Body of pancreas (tissue), 4 donors: ENCODE data around the gene CDHR1. TPM values are rescaled to one million over a fixed set of nuclear protein-coding genes. Genes with fewer than 3 reads are reported as not detected.

ENCODE experiments used
- ATAC-seq: fragments of 150-250 bp; one replicate; pipeline ENCODE4 v1.9.1; 2016
- DNase-seq, 4 donors: peaks; one replicate each; pipeline ENCODE4 v3.0.0-alpha.2; 2019
- H3K27ac ChIP-seq, 4 donors: fragments of 200-600 bp; sonication (generic); 1 replicate in 3 of 4; 2 replicates in 1 of 4; pipeline versions ENCODE4 v1.5.1 to v1.6.1; 2016 to 2019; ENCODE audit warnings: mild to moderate bottlenecking in 1 of 4, mixed read lengths in 1 of 4, moderate library complexity in 1 of 4
- H3K27me3 ChIP-seq, 2 donors: fragments of 200-600 bp; sonication (generic); one replicate each; pipeline ENCODE4 v1.6.0; 2016; ENCODE audit warnings: mild to moderate bottlenecking in 1 of 2
- H3K36me3 ChIP-seq, 2 donors: fragments of 200-600 bp; sonication (generic); replicated peaks in 1 of 2; 2 replicates each; pipeline ENCODE4 v1.5.1; 2016; ENCODE audit warnings: low read depth in 2 of 2; ENCODE audit not compliant: insufficient read depth in 1 of 2
- H3K4me1 ChIP-seq: fragments of 200-600 bp; sonication (generic); one replicate; pipeline ENCODE4 v1.6.0; 2016
- H3K4me3 ChIP-seq, 2 donors: fragments of 200-600 bp; sonication (generic); 1 replicate in 1 of 2; 2 replicates in 1 of 2; pipeline ENCODE4 v1.5.1; 2016 to 2019
- H3K9me3 ChIP-seq, 3 donors: fragments of 200-600 bp; sonication (generic); 1 replicate in 2 of 3; 2 replicates in 1 of 3; pipeline ENCODE4 v1.5.1; 2016
- CTCF ChIP-seq, 7 experiments: fragments of 450-650 bp in 4 of 7; fragments of 200-600 bp in 3 of 7; sonication (generic) in 3 of 7; IDR thresholded peaks; one replicate each; pipeline ENCODE4 v1.5.1; 2016 to 2019; ENCODE audit warnings: antibody characterized with exemption in 7 of 7
- POLR2A ChIP-seq, 3 donors: fragments of 450-650 bp; IDR thresholded peaks; one replicate each; pipeline ENCODE4 v1.6.1; 2016; ENCODE audit warnings: antibody characterized with exemption in 3 of 3, mild to moderate bottlenecking in 2 of 3
- WGBS, 2 donors: methylation state at CpG; one replicate each; pipeline ENCODE4 v1.1.5; 2017; 5-methylcytosine and 5-hydroxymethylcytosine counted together
- intact Hi-C: fragments of 100-400 bp; cut with DNase I; formaldehyde crosslinking; loops from one replicate; pipeline ENCODE4 v1.15.1; 2023
- total RNA-seq, 2 donors: library from RNA; depleted of rRNA; stranded (reverse); fragments of >200 nt; gene quantifications; one replicate each; pipeline ENCODE4 v1.1.0, GENCODE V29; 2016

The CDHR1 gene
- total RNA-seq, 2 donors from 2014 or later, result 0.26 TPM; not detected in 1

DNA sequence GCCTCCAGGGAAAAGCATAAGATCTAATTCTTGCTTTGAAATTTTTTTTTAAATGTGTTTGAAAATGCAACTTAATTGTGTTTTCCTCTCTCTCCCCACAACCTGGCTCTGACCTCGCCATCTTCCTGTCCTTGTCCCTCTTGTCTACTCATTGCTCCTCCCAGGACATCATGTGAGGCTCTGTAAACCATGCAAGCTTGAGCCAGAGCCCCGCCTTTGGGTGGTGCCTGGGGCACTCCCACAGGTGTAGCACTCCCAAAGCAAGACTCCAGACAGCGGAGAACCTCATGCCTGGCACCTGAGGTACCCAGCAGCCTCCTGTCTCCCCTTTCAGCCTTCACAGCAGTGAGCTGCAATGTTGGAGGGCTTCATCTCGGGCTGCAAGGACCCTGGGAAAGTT, 9.8 kb upstream of the CDHR1 start:
- no peaks in the 10 kb centered on the region for H3K36me3 ChIP-seq
- no peak overlapping the region for H3K27ac ChIP-seq
- no peaks in the 10 kb centered on the region for H3K9me3 ChIP-seq
- no peak overlapping the region for H3K4me3 ChIP-seq
- H3K27me3 ChIP-seq, result no peaks in the 10 kb centered on the region
- H3K4me1 ChIP-seq, result no peaks in the 10 kb centered on the region
- DNase-seq (no peak), ATAC-seq (no peak)
- TF ChIP-seq POLR2A (IDR thresholded peaks at IDR 0.05), result no peak
- no peak for TF ChIP-seq CTCF (IDR thresholded peaks at IDR 0.05)
- intact Hi-C loops, result no loop called here
- WGBS, 2 donors, result 56 to 62% methylated on average over 4 of the region's 4 CpGs

DNA sequence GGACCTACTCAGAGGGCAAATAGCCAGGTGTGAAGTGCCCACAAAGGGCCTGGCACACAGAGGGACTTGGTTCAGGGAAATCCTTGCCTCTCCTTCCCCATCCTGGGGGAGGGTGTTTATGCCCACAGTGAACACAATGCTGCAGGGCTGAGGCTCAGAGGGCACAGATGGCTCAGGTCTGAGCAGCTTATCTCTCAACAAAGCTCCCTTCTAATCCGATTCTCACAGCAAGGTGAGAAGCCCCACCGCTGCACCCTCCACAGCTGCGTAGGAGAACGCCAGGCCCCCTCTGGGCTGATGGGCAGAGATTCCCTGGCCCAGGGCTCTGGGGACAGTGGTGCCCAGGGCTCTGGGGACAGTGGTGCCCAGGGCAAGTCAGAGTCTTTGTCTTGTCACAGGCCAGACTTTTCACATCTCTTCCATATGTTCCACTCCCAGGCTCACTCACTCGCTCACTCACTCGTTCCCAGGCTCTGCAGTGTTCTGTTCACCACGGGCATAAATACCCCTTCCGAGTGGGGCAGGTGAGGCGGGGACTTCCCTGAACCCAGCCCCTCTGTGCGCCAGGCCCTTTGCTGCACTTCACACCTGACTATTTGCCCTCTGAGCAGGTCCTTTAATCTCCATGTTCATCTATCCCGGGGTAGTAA, 8.7 kb upstream of the CDHR1 start:
- H3K4me1 ChIP-seq, result no peaks in the 10 kb centered on the region
- 44 to 47% methylated on average over 11 of the region's 11 CpGs for WGBS, 2 donors
- DNase-seq (no peak), ATAC-seq (no peak)
- H3K27ac ChIP-seq, result no peak overlapping the region
- H3K9me3 ChIP-seq, result no peaks in the 10 kb centered on the region
- H3K36me3 ChIP-seq, result no peaks in the 10 kb centered on the region
- TF ChIP-seq CTCF (IDR thresholded peaks at IDR 0.05) (no peak), POLR2A (IDR thresholded peaks at IDR 0.05) (no peak)
- intact Hi-C loops, result no loop called here
- no peaks in the 10 kb centered on the region for H3K27me3 ChIP-seq
- no peak overlapping the region for H3K4me3 ChIP-seq

- no peak for TF ChIP-seq POLR2A (IDR thresholded peaks at IDR 0.05)
- TF ChIP-seq CTCF (IDR thresholded peaks at IDR 0.05), result no peak
- WGBS, 2 donors, result 58% methylated on average over 3 of the region's 3 CpGs; no CpG with 5 or more reads in 1 of the 2 donors
- Histone ChIP-seq H3K9me3 (no peaks in the 10 kb centered on the region), H3K36me3 (no peaks in the 10 kb centered on the region), H3K4me3 (no peak overlapping the region), H3K27me3 (no peaks in the 10 kb centered on the region), H3K4me1 (no peaks in the 10 kb centered on the region), H3K27ac (no peak overlapping the region)
- ATAC-seq (no peak), DNase-seq (no peak)
- intact Hi-C loops, result no loop called here
Observed at GRCh38 chr10:84188815-84189214, 5.5 kb upstream of the CDHR1 start.

DNA sequence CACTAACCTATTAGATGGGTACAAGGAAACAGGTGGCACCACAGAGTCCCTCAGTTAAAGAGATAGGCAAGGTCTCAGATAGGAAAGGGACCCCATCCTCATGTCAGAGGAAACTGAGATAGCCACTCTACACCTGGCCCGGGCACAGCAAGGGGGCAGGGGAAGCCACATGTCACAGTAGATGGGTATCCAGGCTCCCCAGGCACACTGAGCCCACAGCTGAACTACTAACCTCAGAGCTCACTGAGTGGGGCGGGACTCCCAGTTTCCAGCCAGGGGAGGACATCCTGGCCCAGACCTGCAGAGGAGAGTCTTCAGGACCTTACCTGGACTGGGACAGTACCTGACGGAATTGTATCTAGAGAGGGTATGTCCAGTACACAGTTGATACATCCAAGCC, 3.7 kb upstream of the CDHR1 start:
- Histone ChIP-seq H3K27ac (no peak overlapping the region), H3K9me3 (no peaks in the 10 kb centered on the region), H3K27me3 (peaks cover 0 to 15% of the 10 kb centered on the region in 2 donors), H3K36me3 (no peaks in the 10 kb centered on the region), H3K4me1 (peaks cover 14% of the 10 kb centered on the region), H3K4me3 (no peak overlapping the region)
- DNase-seq, result no peak
- 50 to 58% methylated on average over 1 to 3 of the region's 3 CpGs for WGBS, 2 donors
- ATAC-seq, result no peak
- intact Hi-C loops, result no loop called here
- no peak for TF ChIP-seq POLR2A (IDR thresholded peaks at IDR 0.05)

GRCh38 chr10:84191106-84191505, 3.2 kb upstream of the CDHR1 start:
- peaks cover 14% of the 10 kb centered on the region for H3K4me1 ChIP-seq
- intact Hi-C loops, result no loop called here
- no peak overlapping the region for H3K27ac ChIP-seq
- H3K27me3 ChIP-seq, result peaks cover 0 to 20% of the 10 kb centered on the region in 2 donors
- ATAC-seq (no peak), DNase-seq (no peak)
- no peak overlapping the region for H3K4me3 ChIP-seq
- 49 to 64% methylated on average over 4 to 5 of the region's 5 CpGs for WGBS, 2 donors
- no peak for TF ChIP-seq CTCF (IDR thresholded peaks at IDR 0.05)
- no peak for TF ChIP-seq POLR2A (IDR thresholded peaks at IDR 0.05)
- no peaks in the 10 kb centered on the region for H3K9me3 ChIP-seq
- H3K36me3 ChIP-seq, result no peaks in the 10 kb centered on the region
